ENCODE results near the gene ARSG. TPM values are rescaled to one million over a fixed set of nuclear protein-coding genes. Genes with fewer than 3 reads are reported as not detected.
"Not testable (repeated sequence)": the region's sequence is repeated elsewhere in the genome, so short reads cannot be mapped to it uniquely, and the experiment has no call there.

The ARSG gene
- total and polyA plus RNA-seq, 2 of the 8 experiments (the other 6 are each of a cell fraction or from before 2014, with no cell fraction given) = 3.3 to 4.0 TPM

DNA sequence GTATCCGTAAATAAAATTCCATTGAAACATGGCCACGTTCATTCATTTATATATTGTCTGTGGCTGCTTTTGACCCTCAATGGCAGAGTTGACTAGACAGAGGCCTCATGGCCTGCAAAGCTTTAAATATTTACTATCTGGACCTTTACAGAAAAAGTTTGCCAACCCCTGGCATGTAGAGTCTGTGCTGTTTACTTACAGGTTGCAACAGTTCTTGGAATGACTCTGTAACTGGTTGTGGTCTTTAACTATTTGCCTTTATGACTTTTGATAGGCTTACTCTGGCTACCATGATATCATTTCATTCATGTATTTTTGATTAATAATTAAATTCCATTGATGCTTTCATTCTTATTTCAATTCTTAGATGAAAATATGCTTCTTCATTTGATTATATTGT, 25.5 kb upstream of the ARSG start:
- H2AFZ ChIP-seq (ENCODE audit: low read length); H2BK12ac ChIP-seq (ENCODE audit: low read depth, low read length); H3K4me2 ChIP-seq (ENCODE audit: insufficient read depth in 1 of 2, low read depth in 2 of 2, low read length in 2 of 2); H2BK5ac ChIP-seq (ENCODE audit: low read depth, low read length); H3K56ac ChIP-seq (replicated peaks; ENCODE audit: insufficient read length, low read depth, low read length); H2AK5ac ChIP-seq (ENCODE audit: low read depth, low read length); H3K4ac ChIP-seq (replicated peaks; ENCODE audit: insufficient read length, low read depth, low read length); H2BK120ac ChIP-seq (replicated peaks; ENCODE audit: low read depth, low read length); H4K20me1 ChIP-seq (replicated peaks in 1 of 2; ENCODE audit: control insufficient read depth in 1 of 2, insufficient read depth in 2 of 2, low read length in 2 of 2); H2BK15ac ChIP-seq (ENCODE audit: low read length); H3K9me3 ChIP-seq (ENCODE audit: insufficient read depth in 2 of 2, low read depth in 1 of 2, low read length in 1 of 2); H3K36me3 ChIP-seq (ENCODE audit: control insufficient read depth in 2 of 4, insufficient read depth in 4 of 4, low read length in 3 of 4); FAIRE-seq; H2BK20ac ChIP-seq (ENCODE audit: low read length); H3K9ac ChIP-seq (replicated peaks in 1 of 4; ENCODE audit: extremely low read depth in 1 of 4, low read depth in 3 of 4, low read length in 3 of 4); H3K4me3 ChIP-seq (ENCODE audit: extremely low read depth in 1 of 4, insufficient read depth in 2 of 4, low read depth in 3 of 4, low read length in 4 of 4); H3K79me1 ChIP-seq (ENCODE audit: low read depth, low read length); H3K4me1 ChIP-seq (replicated peaks in 1 of 4; ENCODE audit: control insufficient read depth in 3 of 4, insufficient read depth in 4 of 4, low read length in 3 of 4); POLR2A ChIA-PET (ENCODE audit: partially characterized antibody); H3K27ac ChIP-seq (ENCODE audit: low read depth, low read length); H4K8ac ChIP-seq (ENCODE audit: extremely low read depth, insufficient read depth, low read length); H4K91ac ChIP-seq (replicated peaks; ENCODE audit: insufficient read length, low read length); H3K14ac ChIP-seq (ENCODE audit: insufficient read length); H3K23ac ChIP-seq (ENCODE audit: insufficient read length); H3K23me2 ChIP-seq (ENCODE audit: low read depth, low read length); H3K18ac ChIP-seq (ENCODE audit: extremely low read depth, low read length); H3K27me3 ChIP-seq (replicated peaks in 1 of 4; ENCODE audit: control insufficient read depth in 3 of 4, extremely low read depth in 1 of 4, insufficient read depth in 3 of 4, low read length in 3 of 4); H3K79me2 ChIP-seq (ENCODE audit: control insufficient read depth in 1 of 2, insufficient read depth in 2 of 2, low read length in 2 of 2); H4K5ac ChIP-seq (ENCODE audit: insufficient read length, low read depth, low read length); DNase-seq (ENCODE audit: low read depth in 1 of 2, low spot score in 2 of 2): not testable (repeated sequence)
- WGBS, 2 experiments (ENCODE audit: extremely low coverage in 1 of 2, insufficient coverage in 1 of 2, insufficient read length in 1 of 2, insufficient replicate concordance in 2 of 2, low coverage in 1 of 2, low lambda C conversion rate in 2 of 2, missing lambda C conversion rate in 1 of 2) = 91% methylated on average over 2 of the region's 2 CpGs; no CpG with 5 or more reads in 1 of the 2 experiments
- CTCF ChIA-PET (ENCODE audit: partially characterized antibody) = interaction anchor here (1.2 to 9.2 kb wide), 6 partner anchors 24 to 169 kb away, joined by 3 to 98 read pairs (median 16); partner anchors contain the start of gene SLC16A6

All from H1 (cell line).